Nephron progenitor cell (in vitro differentiated cells): ENCODE results near the gene CDYL2.

Source experiments
- DNase-seq: peaks from one replicate; pipeline ENCODE4 v3.0.0; 2021
- H3K27ac Mint-ChIP-seq: 2 replicates; pipeline ENCODE4 v1.8.0; 2021; ENCODE audit warnings: mild to moderate bottlenecking, moderate library complexity, mixed read lengths
- H3K27me3 Mint-ChIP-seq: 2 replicates; pipeline ENCODE4 v1.8.0; 2021; ENCODE audit warnings: mild to moderate bottlenecking, low read depth, mixed read lengths; ENCODE audit not compliant: poor library complexity
- H3K36me3 Mint-ChIP-seq: 2 replicates; pipeline ENCODE4 v1.8.0; 2021; ENCODE audit warnings: low read depth, mixed read lengths
- H3K4me1 Mint-ChIP-seq: 2 replicates; pipeline ENCODE4 v1.8.0; 2021; ENCODE audit warnings: mixed read lengths
- H3K4me3 Mint-ChIP-seq: 2 replicates; pipeline ENCODE4 v1.8.0; 2021; ENCODE audit warnings: mild to moderate bottlenecking, moderate library complexity, mixed read lengths
- H3K9me3 Mint-ChIP-seq: 2 replicates; pipeline ENCODE4 v1.8.0; 2021; ENCODE audit warnings: mild to moderate bottlenecking, moderate library complexity, mixed read lengths
- TF ChIP-seq, protein P1 (sequence below): fragments of 200-600 bp; sonication (generic); IDR thresholded peaks from 2 replicates; pipeline ENCODE4 v1.5.0; 2021; ENCODE audit warnings: antibody characterized with exemption

Gene CDYL2

DNA sequence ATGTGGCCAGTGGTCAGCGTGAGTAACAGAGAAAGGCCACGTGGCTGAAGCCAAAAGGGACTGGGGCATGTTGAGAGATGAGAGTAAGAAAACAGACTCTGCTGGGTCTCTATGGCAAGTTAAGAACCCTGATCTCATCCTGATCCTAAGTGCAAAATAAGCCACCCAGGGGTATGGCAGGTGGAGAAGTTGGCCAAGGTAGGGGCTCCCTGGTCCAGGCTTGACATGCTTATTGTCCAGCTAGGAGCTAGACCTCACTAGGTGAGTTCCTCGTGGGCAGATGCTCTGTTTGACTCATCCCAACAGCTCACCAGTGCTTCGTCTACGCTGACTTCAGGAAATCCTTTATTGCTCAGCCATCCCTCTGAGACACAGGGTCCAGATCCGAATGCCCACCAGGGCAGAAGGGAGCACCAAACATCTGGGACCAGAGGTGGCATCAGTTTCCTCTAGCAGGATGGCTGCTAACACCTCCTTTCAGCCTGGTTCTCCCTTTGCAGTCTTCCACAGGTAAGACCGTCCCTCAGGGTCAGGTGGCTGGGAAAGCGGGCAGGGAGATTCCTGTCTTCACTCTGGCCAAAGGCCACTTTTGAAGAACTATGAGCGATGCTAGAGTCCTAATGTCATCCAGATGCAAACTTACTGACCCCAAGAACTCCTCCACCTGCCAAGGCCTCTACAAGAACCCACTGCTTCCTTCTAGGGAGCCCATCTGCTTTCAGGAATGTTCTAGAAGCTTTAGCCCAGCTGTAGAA lies 99.5 kb downstream of the CDYL2 start:
- no peaks in the 10 kb centered on the region for H3K9me3 Mint-ChIP-seq
- H3K36me3 Mint-ChIP-seq = no peaks in the 10 kb centered on the region
- no peak overlapping the region for H3K27ac Mint-ChIP-seq
- TF ChIP-seq, protein P1, sequence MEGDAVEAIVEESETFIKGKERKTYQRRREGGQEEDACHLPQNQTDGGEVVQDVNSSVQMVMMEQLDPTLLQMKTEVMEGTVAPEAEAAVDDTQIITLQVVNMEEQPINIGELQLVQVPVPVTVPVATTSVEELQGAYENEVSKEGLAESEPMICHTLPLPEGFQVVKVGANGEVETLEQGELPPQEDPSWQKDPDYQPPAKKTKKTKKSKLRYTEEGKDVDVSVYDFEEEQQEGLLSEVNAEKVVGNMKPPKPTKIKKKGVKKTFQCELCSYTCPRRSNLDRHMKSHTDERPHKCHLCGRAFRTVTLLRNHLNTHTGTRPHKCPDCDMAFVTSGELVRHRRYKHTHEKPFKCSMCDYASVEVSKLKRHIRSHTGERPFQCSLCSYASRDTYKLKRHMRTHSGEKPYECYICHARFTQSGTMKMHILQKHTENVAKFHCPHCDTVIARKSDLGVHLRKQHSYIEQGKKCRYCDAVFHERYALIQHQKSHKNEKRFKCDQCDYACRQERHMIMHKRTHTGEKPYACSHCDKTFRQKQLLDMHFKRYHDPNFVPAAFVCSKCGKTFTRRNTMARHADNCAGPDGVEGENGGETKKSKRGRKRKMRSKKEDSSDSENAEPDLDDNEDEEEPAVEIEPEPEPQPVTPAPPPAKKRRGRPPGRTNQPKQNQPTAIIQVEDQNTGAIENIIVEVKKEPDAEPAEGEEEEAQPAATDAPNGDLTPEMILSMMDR = no peak
- DNase-seq = no peak
- H3K27me3 Mint-ChIP-seq = no peaks in the 10 kb centered on the region
- H3K4me1 Mint-ChIP-seq = no peaks in the 10 kb centered on the region
- no peak overlapping the region for H3K4me3 Mint-ChIP-seq

DNA sequence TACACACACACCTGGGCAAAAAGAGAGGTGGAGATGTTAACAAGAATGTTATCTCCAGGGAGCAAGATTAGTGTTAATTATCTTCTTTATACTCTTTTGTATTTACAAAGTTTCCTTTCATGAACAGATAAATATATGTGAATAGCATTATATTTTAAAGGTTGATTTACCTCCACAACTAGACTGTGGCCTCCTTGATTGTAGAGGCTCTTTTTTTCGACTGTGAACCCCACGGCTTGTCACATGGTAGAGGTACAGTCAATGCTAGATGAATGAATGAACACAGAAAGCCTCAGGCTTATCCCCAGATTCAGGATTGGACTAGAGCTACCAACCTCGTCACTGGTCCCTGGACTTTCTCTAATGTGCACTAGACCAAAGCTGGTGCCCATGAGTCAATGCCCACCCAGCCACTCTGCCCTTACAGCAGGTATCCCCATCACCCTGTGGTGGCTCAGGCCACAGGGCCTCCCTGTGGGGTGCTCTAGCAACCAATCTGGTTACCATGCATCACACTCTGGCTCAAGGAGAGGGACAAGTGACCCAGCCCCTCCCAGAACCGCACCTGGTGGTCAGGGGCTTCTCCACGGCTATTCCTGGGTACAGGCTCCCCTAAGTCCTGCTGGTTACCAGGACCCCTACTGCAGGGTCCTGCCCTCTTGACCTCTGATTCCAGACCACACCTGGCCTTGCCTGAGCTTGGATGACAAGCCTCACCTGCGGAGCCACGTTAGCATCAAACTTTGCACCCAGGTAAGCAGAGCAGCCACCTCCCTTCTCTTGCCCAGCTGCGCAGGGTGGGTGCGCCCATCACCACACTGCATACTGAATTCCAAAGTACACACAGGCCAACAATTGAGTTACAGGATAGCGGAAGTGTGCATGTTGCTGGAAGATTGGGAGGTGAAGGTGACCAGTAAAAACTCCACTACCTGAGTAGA lies 101.0 kb downstream of the CDYL2 start:
- Mint-ChIP-seq H3K36me3 (no peaks in the 10 kb centered on the region), H3K9me3 (peaks cover 5% of the 10 kb centered on the region), H3K27me3 (peaks cover 6% of the 10 kb centered on the region), H3K27ac (no peak overlapping the region), H3K4me3 (no peak overlapping the region), H3K4me1 (no peaks in the 10 kb centered on the region)
- no peak for DNase-seq
- TF ChIP-seq, protein P1 = no peak

DNA sequence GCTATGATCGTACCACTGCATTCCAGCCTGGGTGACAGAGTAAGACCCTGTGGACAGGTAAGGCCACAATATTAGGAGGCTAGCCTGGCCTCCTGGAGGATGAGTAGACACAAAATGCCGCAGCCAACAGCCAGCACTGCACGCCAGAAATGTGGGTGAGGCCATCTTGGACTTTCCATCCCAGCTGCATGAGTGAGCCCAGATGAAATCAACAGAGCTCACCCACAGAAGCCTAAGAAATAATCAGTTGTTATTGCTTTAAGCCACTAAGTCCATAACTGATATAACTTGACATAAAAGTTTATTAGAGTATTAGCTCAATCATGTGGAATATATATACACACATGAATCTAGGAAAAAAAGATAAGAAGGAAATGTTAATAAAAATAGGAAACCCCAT lies 101.7 kb downstream of the CDYL2 start:
- Mint-ChIP-seq H3K9me3 (peaks cover 5% of the 10 kb centered on the region), H3K4me1 (no peaks in the 10 kb centered on the region), H3K4me3 (no peak overlapping the region), H3K36me3 (no peaks in the 10 kb centered on the region), H3K27ac (no peak overlapping the region), H3K27me3 (peaks cover 10% of the 10 kb centered on the region)
- no peak for DNase-seq
- TF ChIP-seq, protein P1 = no peak

DNA sequence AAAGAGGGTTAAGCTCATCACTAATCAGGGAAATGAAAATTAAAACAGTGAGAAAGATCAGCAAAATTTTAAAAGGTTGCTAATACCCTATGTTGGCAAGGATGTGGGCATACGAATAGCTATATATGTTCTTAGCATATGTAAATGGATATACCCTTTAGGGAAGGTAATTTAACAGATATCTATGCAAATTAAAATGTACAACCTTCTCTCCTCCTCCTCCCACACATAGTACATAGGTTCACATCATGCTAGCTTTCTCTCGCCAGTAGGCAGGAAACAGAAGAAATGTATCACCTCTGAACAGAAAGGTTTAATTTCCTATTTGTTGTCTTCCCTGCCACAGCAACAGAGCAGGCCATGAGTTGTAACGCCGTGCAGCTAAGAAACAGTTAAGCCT lies 103.8 kb downstream of the CDYL2 start:
- H3K4me3 Mint-ChIP-seq = no peak overlapping the region
- H3K27me3 Mint-ChIP-seq = peaks cover 20% of the 10 kb centered on the region
- H3K36me3 Mint-ChIP-seq = no peaks in the 10 kb centered on the region
- no peak overlapping the region for H3K27ac Mint-ChIP-seq
- no peaks in the 10 kb centered on the region for H3K4me1 Mint-ChIP-seq
- TF ChIP-seq, protein P1 = no peak
- no peak for DNase-seq
- H3K9me3 Mint-ChIP-seq = peaks cover 5% of the 10 kb centered on the region

DNA sequence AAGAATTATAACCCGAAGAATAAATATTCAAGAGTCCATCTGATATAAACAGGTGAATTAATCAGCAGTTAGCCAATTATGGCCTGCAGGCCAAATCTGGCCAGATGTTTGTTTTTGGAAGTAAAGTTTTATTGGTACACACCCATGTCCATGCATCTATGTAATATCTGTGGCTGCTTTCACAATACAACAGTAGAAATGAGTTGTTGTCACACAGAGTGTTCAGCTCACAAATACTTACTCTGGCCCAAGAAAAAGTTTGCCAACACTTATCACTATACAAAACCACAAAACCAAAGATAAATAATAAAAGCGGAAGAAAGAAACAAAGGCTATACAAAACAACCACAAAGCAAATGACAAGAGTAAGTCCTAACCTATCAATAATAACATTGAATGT lies 109.4 kb downstream of the CDYL2 start:
- DNase-seq = no peak
- TF ChIP-seq, protein P1 = no peak
- peaks cover 5% of the 10 kb centered on the region for H3K9me3 Mint-ChIP-seq
- H3K27me3 Mint-ChIP-seq = peaks cover 31% of the 10 kb centered on the region
- no peaks in the 10 kb centered on the region for H3K4me1 Mint-ChIP-seq
- H3K4me3 Mint-ChIP-seq = no peak overlapping the region
- H3K27ac Mint-ChIP-seq = no peak overlapping the region
- no peaks in the 10 kb centered on the region for H3K36me3 Mint-ChIP-seq
